Trophoblast cell (in vitro differentiated cells and primary cell): ENCODE measurements around the gene FJX1.

Experiments
- DNase-seq, 2 donors: peaks; one replicate each; pipeline ENCODE4 v3.0.0-alpha.2; 2016
- H2AFZ ChIP-seq: 2 replicates; pipeline ENCODE4 v1.6.1; 2013; ENCODE audit warnings: low read length, moderate library complexity, mild to moderate bottlenecking; ENCODE audit not compliant: insufficient read depth, poor library complexity
- H2AK5ac ChIP-seq: 2 replicates; pipeline ENCODE4 v1.6.1; 2013; ENCODE audit warnings: mild to moderate bottlenecking, low read length
- H2BK120ac ChIP-seq: 2 replicates; pipeline ENCODE4 v1.6.1; 2013; ENCODE audit warnings: low read length, mild to moderate bottlenecking, moderate library complexity; ENCODE audit not compliant: insufficient read depth, poor library complexity
- H2BK12ac ChIP-seq: 2 replicates; pipeline ENCODE4 v1.6.1; 2013; ENCODE audit warnings: mild to moderate bottlenecking, low read length, moderate library complexity
- H2BK5ac ChIP-seq: 2 replicates; pipeline ENCODE4 v1.6.1; 2013; ENCODE audit warnings: low read length, low read depth, moderate library complexity, mild to moderate bottlenecking; ENCODE audit not compliant: poor library complexity
- H3K14ac ChIP-seq: 2 replicates; pipeline ENCODE4 v1.6.1; 2013; ENCODE audit warnings: mild to moderate bottlenecking, low read length
- H3K18ac ChIP-seq: 2 replicates; pipeline ENCODE4 v1.6.1; 2013; ENCODE audit warnings: mild to moderate bottlenecking, low read length
- H3K23ac ChIP-seq: 2 replicates; pipeline ENCODE4 v1.6.1; 2013; ENCODE audit warnings: low read length
- H3K27ac ChIP-seq: 2 replicates; pipeline ENCODE4 v1.5.1; 2013; ENCODE audit warnings: low read depth, mild to moderate bottlenecking, inconsistent platforms, low read length, moderate library complexity
- H3K27me3 ChIP-seq: 2 replicates; pipeline ENCODE4 v1.6.1; 2013; ENCODE audit warnings: inconsistent platforms, mild to moderate bottlenecking, low read length, moderate library complexity; ENCODE audit not compliant: insufficient read depth
- H3K36me3 ChIP-seq, 2 experiments: 1 replicate in 1 of 2; 2 replicates in 1 of 2; pipeline ENCODE4 v1.6.1; 2013; ENCODE audit warnings: low read length in 2 of 2, mild to moderate bottlenecking in 2 of 2, moderate library complexity in 1 of 2; ENCODE audit not compliant: insufficient read depth in 2 of 2, control insufficient read depth in 1 of 2
- H3K4ac ChIP-seq: 2 replicates; pipeline ENCODE4 v1.6.1; 2013; ENCODE audit warnings: low read depth, mild to moderate bottlenecking, low read length, moderate library complexity
- H3K4me1 ChIP-seq, 2 experiments: 1 replicate in 1 of 2; 2 replicates in 1 of 2; pipeline ENCODE4 v1.6.1; 2013; ENCODE audit warnings: low read length in 2 of 2, mild to moderate bottlenecking in 2 of 2, moderate library complexity in 1 of 2; ENCODE audit not compliant: insufficient read depth in 2 of 2, control insufficient read depth in 1 of 2
- H3K4me2 ChIP-seq: 2 replicates; pipeline ENCODE4 v1.6.1; 2013; ENCODE audit warnings: inconsistent platforms, mild to moderate bottlenecking, low read length, moderate library complexity
- H3K4me3 ChIP-seq: 2 replicates; pipeline ENCODE4 v1.5.1; 2013; ENCODE audit warnings: mild to moderate bottlenecking, low read depth, low read length, inconsistent platforms
- H3K79me1 ChIP-seq: one replicate; pipeline ENCODE4 v1.6.1; 2013; ENCODE audit warnings: low read length
- H3K79me2 ChIP-seq: 2 replicates; pipeline ENCODE4 v1.6.1; 2013; ENCODE audit warnings: low read length, mild to moderate bottlenecking; ENCODE audit not compliant: control insufficient read depth, insufficient read depth, poor library complexity
- H3K9ac ChIP-seq: 2 replicates; pipeline ENCODE4 v1.6.1; 2013; ENCODE audit warnings: mild to moderate bottlenecking, low read length
- H3K9me3 ChIP-seq: 2 replicates; pipeline ENCODE4 v1.6.1; 2013; ENCODE audit warnings: low read depth, mild to moderate bottlenecking, control low read depth, inconsistent platforms, low read length; ENCODE audit not compliant: insufficient read depth
- H4K12ac ChIP-seq: 2 replicates; pipeline ENCODE4 v1.6.1; 2013; ENCODE audit warnings: low read depth, mild to moderate bottlenecking, low read length, moderate library complexity
- H4K8ac ChIP-seq: 2 replicates; pipeline ENCODE4 v1.6.1; 2013; ENCODE audit warnings: low read depth, mild to moderate bottlenecking, low read length, moderate library complexity
- H4K91ac ChIP-seq: one replicate; pipeline ENCODE4 v1.6.1; 2013; ENCODE audit warnings: low read depth, mild to moderate bottlenecking, low read length, moderate library complexity
- WGBS: extraction: QIAGEN DNeasy Blood & Tissue Kit; methylation state at CpG from one replicate; pipeline ENCODE4 v1.1.7; 2013; ENCODE audit warnings: missing lambda C conversion rate; ENCODE audit not compliant: insufficient read length, insufficient coverage; ENCODE audit errors: extremely low coverage; 5-methylcytosine and 5-hydroxymethylcytosine counted together

FJX1 gene

DNA sequence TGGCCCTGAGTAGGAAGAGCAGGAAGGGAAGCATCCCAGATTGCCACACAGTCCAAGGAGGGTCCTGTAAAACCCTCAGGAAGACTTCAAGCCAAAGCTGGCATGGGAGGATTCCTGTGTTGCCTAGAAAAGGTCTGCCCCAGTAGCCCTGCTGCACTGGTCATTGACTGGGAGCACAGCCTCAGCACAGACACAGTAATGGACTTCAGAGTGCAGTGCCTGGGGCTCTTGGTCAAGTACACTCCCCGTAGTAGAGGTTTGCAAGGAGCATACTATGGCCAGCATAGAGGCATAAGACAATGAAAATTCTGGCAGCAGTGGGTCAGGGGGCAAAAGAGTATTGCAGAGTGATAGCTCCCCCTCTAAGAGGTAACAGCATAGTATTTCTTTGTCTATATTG, 36.2 kb upstream of the FJX1 start:
- H4K91ac ChIP-seq: no peak overlapping the region
- no peak overlapping the region for H2AFZ ChIP-seq
- no peak overlapping the region for H3K9ac ChIP-seq
- H3K79me2 ChIP-seq: no peaks in the 10 kb centered on the region
- H3K4me2 ChIP-seq: no peak overlapping the region
- no peak for DNase-seq
- no peak overlapping the region for H3K4ac ChIP-seq
- no peak overlapping the region for H2BK12ac ChIP-seq
- no peaks in the 10 kb centered on the region for H3K9me3 ChIP-seq
- no peak overlapping the region for H3K14ac ChIP-seq
- no peak overlapping the region for H3K27ac ChIP-seq
- H3K27me3 ChIP-seq: no peaks in the 10 kb centered on the region
- H2BK5ac ChIP-seq: no peak overlapping the region
- no peaks in the 10 kb centered on the region for H3K36me3 ChIP-seq
- no CpG with 5 or more reads among the region's 1 CpG for WGBS
- no peak overlapping the region for H4K8ac ChIP-seq
- peaks cover 2 to 3% of the 10 kb centered on the region in 2 experiments for H3K4me1 ChIP-seq
- H4K12ac ChIP-seq: no peak overlapping the region
- no peak overlapping the region for H3K23ac ChIP-seq
- no peak overlapping the region for H2AK5ac ChIP-seq
- no peak overlapping the region for H2BK120ac ChIP-seq
- no peak overlapping the region for H3K4me3 ChIP-seq
- H3K79me1 ChIP-seq: no peaks in the 10 kb centered on the region
- no peak overlapping the region for H3K18ac ChIP-seq

DNA sequence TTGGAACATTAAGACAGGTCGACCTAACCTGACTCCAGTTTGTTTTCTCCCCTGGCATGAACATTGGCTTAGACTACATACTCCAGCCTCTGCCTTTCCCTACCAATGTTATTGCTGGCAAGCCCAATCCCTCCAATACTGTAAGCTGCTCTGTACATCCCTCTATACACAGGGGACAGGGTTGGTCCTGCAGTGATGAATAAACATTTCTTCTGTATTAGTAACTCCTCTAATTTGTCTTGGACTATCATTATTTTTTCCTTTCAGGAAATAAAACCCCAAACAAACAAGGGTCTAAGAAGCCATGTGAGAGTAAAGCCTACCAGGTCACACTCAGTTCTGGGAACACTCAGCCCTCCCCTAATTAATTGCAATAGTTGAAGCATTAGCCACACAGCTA, 35.1 kb upstream of the FJX1 start:
- Histone ChIP-seq H3K27me3 (no peaks in the 10 kb centered on the region), H2BK5ac (no peak overlapping the region), H4K12ac (no peak overlapping the region), H3K4me1 (peaks cover 2 to 3% of the 10 kb centered on the region in 2 experiments), H3K27ac (no peak overlapping the region), H3K4ac (no peak overlapping the region), H3K18ac (no peak overlapping the region), H3K4me2 (no peak overlapping the region), H4K91ac (no peak overlapping the region), H3K9me3 (no peaks in the 10 kb centered on the region), H3K4me3 (no peak overlapping the region), H2BK120ac (no peak overlapping the region), H2AK5ac (no peak overlapping the region), H2AFZ (no peak overlapping the region), H3K23ac (no peak overlapping the region), H3K36me3 (no peaks in the 10 kb centered on the region), H3K79me2 (no peaks in the 10 kb centered on the region), H3K9ac (no peak overlapping the region), H3K79me1 (no peaks in the 10 kb centered on the region), H2BK12ac (no peak overlapping the region), H4K8ac (no peak overlapping the region), H3K14ac (no peak overlapping the region)
- WGBS: no CpG with 5 or more reads among the region's 1 CpG
- DNase-seq: no peak

DNA sequence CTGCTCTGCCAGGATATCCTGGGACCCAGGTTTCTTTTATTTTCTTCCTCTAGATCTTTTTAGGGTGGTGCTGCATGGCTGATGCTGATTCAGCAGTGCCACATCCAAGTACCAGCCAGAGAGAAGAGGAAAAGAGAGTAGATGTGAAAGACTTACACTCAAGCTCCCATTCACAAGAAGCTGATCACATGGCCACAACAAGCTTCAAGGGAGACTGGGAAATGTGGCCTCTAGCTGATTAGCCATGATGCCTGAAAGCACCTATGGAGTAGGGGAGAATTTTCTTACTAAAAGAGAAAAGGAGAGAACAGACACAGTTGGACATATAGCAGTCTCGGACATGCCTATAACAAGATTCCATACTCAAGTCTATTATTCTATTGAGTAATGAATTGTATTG, 34.4 kb upstream of the FJX1 start:
- no peaks in the 10 kb centered on the region for H3K79me1 ChIP-seq
- no peak overlapping the region for H3K9ac ChIP-seq
- H3K4me2 ChIP-seq: no peak overlapping the region
- H3K4ac ChIP-seq: no peak overlapping the region
- H2AK5ac ChIP-seq: no peak overlapping the region
- no peak overlapping the region for H3K23ac ChIP-seq
- no peak overlapping the region for H3K27ac ChIP-seq
- WGBS: no CpG with 5 or more reads among the region's 1 CpG
- no peaks in the 10 kb centered on the region for H3K36me3 ChIP-seq
- no peak overlapping the region for H2AFZ ChIP-seq
- no peak overlapping the region for H4K91ac ChIP-seq
- no peaks in the 10 kb centered on the region for H3K9me3 ChIP-seq
- H2BK12ac ChIP-seq: no peak overlapping the region
- H4K8ac ChIP-seq: no peak overlapping the region
- H3K14ac ChIP-seq: no peak overlapping the region
- no peaks in the 10 kb centered on the region for H3K27me3 ChIP-seq
- H3K4me1 ChIP-seq: peaks cover 2 to 3% of the 10 kb centered on the region in 2 experiments
- no peaks in the 10 kb centered on the region for H3K79me2 ChIP-seq
- H3K18ac ChIP-seq: no peak overlapping the region
- no peak overlapping the region for H3K4me3 ChIP-seq
- no peak overlapping the region for H4K12ac ChIP-seq
- no peak overlapping the region for H2BK120ac ChIP-seq
- no peak for DNase-seq
- H2BK5ac ChIP-seq: no peak overlapping the region

DNA sequence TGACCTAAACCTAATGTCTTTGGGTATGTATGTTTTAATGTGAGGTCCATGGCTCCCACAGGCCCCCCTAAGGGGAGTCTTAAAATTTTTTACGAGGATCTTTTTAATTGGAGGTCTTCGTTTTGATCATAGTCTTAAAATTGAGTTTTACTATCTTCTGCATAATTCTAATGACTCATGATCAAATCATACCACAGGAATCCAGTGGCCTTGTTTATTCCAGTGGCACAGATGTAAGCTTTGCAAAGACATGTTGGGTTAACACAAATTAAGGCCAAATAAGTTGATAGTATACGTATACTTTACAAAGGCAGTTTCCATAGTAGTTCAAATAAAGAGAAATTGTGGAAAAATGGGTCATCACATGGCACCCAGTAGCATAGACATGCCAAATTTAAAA, 33.9 kb upstream of the FJX1 start:
- H3K4me1 ChIP-seq: peaks cover 2% of the 10 kb centered on the region in 2 experiments
- H3K23ac ChIP-seq: no peak overlapping the region
- H4K91ac ChIP-seq: no peak overlapping the region
- H3K36me3 ChIP-seq: no peaks in the 10 kb centered on the region
- H2BK12ac ChIP-seq: no peak overlapping the region
- no peak overlapping the region for H4K12ac ChIP-seq
- H3K27me3 ChIP-seq: no peaks in the 10 kb centered on the region
- H3K79me1 ChIP-seq: no peaks in the 10 kb centered on the region
- H2BK5ac ChIP-seq: no peak overlapping the region
- no peaks in the 10 kb centered on the region for H3K79me2 ChIP-seq
- no peak overlapping the region for H3K27ac ChIP-seq
- no peak for DNase-seq
- H3K9ac ChIP-seq: no peak overlapping the region
- no peak overlapping the region for H3K14ac ChIP-seq
- no peaks in the 10 kb centered on the region for H3K9me3 ChIP-seq
- no peak overlapping the region for H3K4me2 ChIP-seq
- H4K8ac ChIP-seq: no peak overlapping the region
- H2AFZ ChIP-seq: no peak overlapping the region
- WGBS: no CpG with 5 or more reads among the region's 3 CpGs
- H3K4ac ChIP-seq: no peak overlapping the region
- H3K18ac ChIP-seq: no peak overlapping the region
- no peak overlapping the region for H2AK5ac ChIP-seq
- H2BK120ac ChIP-seq: no peak overlapping the region
- H3K4me3 ChIP-seq: no peak overlapping the region
